ENCODE data around the gene SEPTIN1. TPM values are rescaled to one million over a fixed set of nuclear protein-coding genes. Genes with fewer than 3 reads are reported as not detected.
"Not testable (repeated sequence)": the region's sequence is repeated elsewhere in the genome, so short reads cannot be mapped to it uniquely, and the experiment has no call there.

The SEPTIN1 gene
- total RNA-seq, 1 experiment from 2014 or later = not detected

GRCh38 chr16:30340621-30341020 lies 41.7 kb downstream of the SEPTIN1 start:
- H3K27me3 ChIP-seq = no peaks in the 10 kb centered on the region
- H3K4me3 ChIP-seq = no peak overlapping the region
- H3K36me3 ChIP-seq = no peaks in the 10 kb centered on the region
- no peak for DNase-seq
- H3K9me3 ChIP-seq = no peaks in the 10 kb centered on the region

DNA sequence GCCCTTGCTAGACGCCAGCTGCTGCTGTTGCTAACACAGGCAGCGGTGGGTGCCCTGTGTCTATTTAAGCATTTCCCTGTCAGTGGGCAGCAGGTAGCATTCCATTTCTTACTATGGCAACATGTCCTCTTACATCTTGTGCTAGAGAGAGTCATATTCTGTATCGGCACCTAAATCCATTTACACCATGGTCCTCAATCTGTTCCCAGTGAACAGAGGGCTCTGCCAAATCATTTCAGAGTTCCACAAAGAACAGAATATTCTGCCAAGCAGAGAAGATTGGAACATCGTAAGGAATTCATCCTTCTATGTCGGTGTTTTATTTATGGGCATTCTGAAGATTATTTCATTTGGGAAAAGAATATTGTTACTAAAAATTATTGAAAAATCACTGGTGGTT lies 43.6 kb downstream of the SEPTIN1 start:
- not testable (repeated sequence) for H3K27me3 ChIP-seq, H3K36me3 ChIP-seq, H3K9me3 ChIP-seq, H3K4me3 ChIP-seq, DNase-seq

GRCh38 chr16:30337964-30338357 lies 44.4 kb downstream of the SEPTIN1 start:
- H3K4me3 ChIP-seq, H3K36me3 ChIP-seq, H3K9me3 ChIP-seq, H3K27me3 ChIP-seq, DNase-seq: not testable (repeated sequence)

DNA sequence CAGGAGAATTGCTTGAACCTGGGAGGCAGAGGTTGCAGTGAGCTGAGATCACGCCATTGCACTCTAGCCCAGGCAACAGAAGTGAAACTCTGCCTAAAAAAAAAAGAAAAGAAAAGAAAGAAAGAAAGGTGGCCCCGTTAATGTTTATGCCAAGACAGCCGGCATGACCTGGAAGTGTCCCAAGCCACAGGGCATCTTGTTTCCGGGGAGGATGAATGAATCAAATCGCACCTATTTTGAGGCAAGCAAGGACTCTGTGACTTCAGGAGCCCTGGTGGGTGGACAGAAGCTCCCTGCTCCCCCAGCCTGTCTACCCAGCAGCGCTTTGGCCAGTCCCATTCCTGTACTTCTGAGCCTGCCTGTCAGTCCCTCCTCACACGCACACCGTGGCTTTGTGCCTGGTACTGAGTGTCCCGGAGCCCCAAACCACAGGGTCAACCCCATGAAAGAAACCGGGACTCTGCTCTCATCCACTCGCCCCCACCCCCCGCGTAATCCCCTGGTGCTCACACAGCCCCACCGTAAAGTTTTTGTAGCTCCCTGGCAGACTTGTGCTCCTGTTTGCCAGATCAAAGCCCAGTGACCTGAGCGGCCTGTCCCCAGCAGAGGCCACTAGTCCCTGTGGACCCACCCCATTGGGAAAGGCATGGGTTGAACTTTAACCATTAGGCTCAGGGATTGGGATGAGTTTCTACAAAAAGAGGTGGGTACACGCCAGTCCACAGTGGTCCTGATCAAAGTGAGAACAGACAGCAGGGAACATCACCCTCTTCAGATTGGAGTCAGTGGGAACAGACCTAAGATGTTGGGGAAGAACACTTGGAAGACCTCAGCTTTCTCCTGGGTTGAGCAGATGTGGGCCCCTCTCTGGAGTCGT lies 46.5 kb downstream of the SEPTIN1 start:
- peak overlapping the region; percentile 74 for H3K4me3 ChIP-seq
- H3K36me3 ChIP-seq = no peaks in the 10 kb centered on the region
- peak; percentile 59 for DNase-seq
- no peaks in the 10 kb centered on the region for H3K27me3 ChIP-seq
- no peaks in the 10 kb centered on the region for H3K9me3 ChIP-seq

- not testable (repeated sequence) for H3K36me3 ChIP-seq, H3K9me3 ChIP-seq
- DNase-seq = peak; percentile 89
These were observed 47.2 kb downstream of the SEPTIN1 start for GRCh38 chr16:30335028-30335597.

DNA sequence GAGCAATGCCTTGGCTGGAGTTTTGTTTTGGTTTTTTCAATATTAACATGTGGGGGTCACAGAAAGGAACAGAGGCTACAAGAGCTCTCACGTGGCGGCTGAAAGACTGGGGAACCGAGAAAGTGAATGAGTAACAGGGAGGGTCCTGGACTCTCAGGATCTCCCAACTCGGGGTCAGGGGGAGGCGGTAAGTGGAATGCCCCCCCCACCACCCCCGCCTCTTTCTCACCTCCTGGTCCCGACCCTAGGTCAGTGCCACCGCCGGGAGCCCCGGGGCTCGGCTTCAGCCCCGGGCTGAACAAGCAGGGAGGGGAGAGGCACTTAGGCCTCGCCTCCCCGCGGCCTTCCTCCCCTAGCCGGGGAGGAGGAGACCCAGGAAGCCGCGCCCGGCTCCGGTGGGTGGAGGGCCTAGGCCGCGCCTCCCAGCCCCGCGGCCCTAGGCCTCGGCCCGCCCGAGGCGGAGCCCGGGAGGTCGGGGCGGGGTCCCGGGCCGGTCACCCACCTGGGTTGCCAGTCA lies 47.8 kb downstream of the SEPTIN1 start:
- H3K9me3 ChIP-seq, H3K36me3 ChIP-seq, H3K27me3 ChIP-seq: not testable (repeated sequence)
- DNase-seq = peak; percentile 92
- peak overlapping the region; percentile 74 for H3K4me3 ChIP-seq

More at GRCh38 chr16:30335028-30335597, 47.2 kb downstream of the SEPTIN1 start:
- peak overlapping the region; percentile 74 for H3K4me3 ChIP-seq
- H3K27me3 ChIP-seq = not testable (repeated sequence)

Other genes with a start within 250 kb of the SEPTIN1 start
- 1.9 and 3.1 TPM in 2 replicates for gene CORO1A, start 199.0 kb downstream of the SEPTIN1 start, total RNA-seq (2014; rRNA removed; shearing (Covaris generic); ENCODE audit: low replicate concordance)
- gene BOLA2B, start 188.9 kb downstream of the SEPTIN1 start, total RNA-seq (2014; rRNA removed; shearing (Covaris generic); ENCODE audit: low replicate concordance) = 64.7 and 122 TPM in 2 replicates
- gene SLX1A, start 188.7 kb downstream of the SEPTIN1 start, total RNA-seq (2014; rRNA removed; shearing (Covaris generic); ENCODE audit: low replicate concordance) = 30.9 and 54.9 TPM in 2 replicates
- 4.8 and 18.5 TPM in 2 replicates for gene SULT1A3, start 183.3 kb downstream of the SEPTIN1 start, total RNA-seq (2014; rRNA removed; shearing (Covaris generic); ENCODE audit: low replicate concordance)
- gene NPIPB13, start 134.1 kb downstream of the SEPTIN1 start, total RNA-seq (2014; rRNA removed; shearing (Covaris generic); ENCODE audit: low replicate concordance) = 0.89 and 4.2 TPM in 2 replicates
- gene CD2BP2, start 27.3 kb downstream of the SEPTIN1 start, total RNA-seq (2014; rRNA removed; shearing (Covaris generic); ENCODE audit: low replicate concordance) = 43.8 and 70.0 TPM in 2 replicates
- gene TBC1D10B, start 12.1 kb downstream of the SEPTIN1 start, total RNA-seq (2014; rRNA removed; shearing (Covaris generic); ENCODE audit: low replicate concordance) = 40.3 and 60.6 TPM in 2 replicates
- not detected in 2 replicates for gene MYL11, start 7.8 kb downstream of the SEPTIN1 start, total RNA-seq (2014; rRNA removed; shearing (Covaris generic); ENCODE audit: low replicate concordance)
- 17.2 and 19.8 TPM in 2 replicates for gene ZNF48, start 12.9 kb upstream of the SEPTIN1 start, total RNA-seq (2014; rRNA removed; shearing (Covaris generic); ENCODE audit: low replicate concordance)
- gene ZNF771, start 25.0 kb upstream of the SEPTIN1 start, total RNA-seq (2014; rRNA removed; shearing (Covaris generic); ENCODE audit: low replicate concordance) = 13.1 and 28.5 TPM in 2 replicates
- 106 and 131 TPM in 2 replicates for gene DCTPP1, start 47.5 kb upstream of the SEPTIN1 start, total RNA-seq (2014; rRNA removed; shearing (Covaris generic); ENCODE audit: low replicate concordance)
- gene SEPHS2, start 63.3 kb upstream of the SEPTIN1 start, total RNA-seq (2014; rRNA removed; shearing (Covaris generic); ENCODE audit: low replicate concordance) = 75.8 and 110 TPM in 2 replicates
- gene ITGAL, start 90.2 kb upstream of the SEPTIN1 start, total RNA-seq (2014; rRNA removed; shearing (Covaris generic); ENCODE audit: low replicate concordance) = not detected in 2 replicates
- gene ZNF768, start 144.0 kb upstream of the SEPTIN1 start, total RNA-seq (2014; rRNA removed; shearing (Covaris generic); ENCODE audit: low replicate concordance) = 47.6 and 72.9 TPM in 2 replicates
- gene ZNF747, start 152.3 kb upstream of the SEPTIN1 start, total RNA-seq (2014; rRNA removed; shearing (Covaris generic); ENCODE audit: low replicate concordance) = 11.8 and 27.9 TPM in 2 replicates
- 2.0 and 6.8 TPM in 2 replicates for gene ZNF764, start 175.8 kb upstream of the SEPTIN1 start, total RNA-seq (2014; rRNA removed; shearing (Covaris generic); ENCODE audit: low replicate concordance)
- 4.0 TPM in 2 replicates for gene ZNF688, start 189.2 kb upstream of the SEPTIN1 start, total RNA-seq (2014; rRNA removed; shearing (Covaris generic); ENCODE audit: low replicate concordance)
- 11.4 and 15.7 TPM in 2 replicates for gene ZNF785, start 203.1 kb upstream of the SEPTIN1 start, total RNA-seq (2014; rRNA removed; shearing (Covaris generic); ENCODE audit: low replicate concordance)
- gene ZNF689, start 227.8 kb upstream of the SEPTIN1 start, total RNA-seq (2014; rRNA removed; shearing (Covaris generic); ENCODE audit: low replicate concordance) = 6.5 and 9.1 TPM in 2 replicates